ENCODE results near the gene RSL1D1. TPM values are rescaled to one million over a fixed set of nuclear protein-coding genes. Genes with fewer than 3 reads are reported as not detected.

Gene RSL1D1
- total and polyA plus RNA-seq, 10 of the 15 experiments (the other 5 are each of a cell fraction or from before 2014, with no cell fraction given) = 106 to 535 (median 304) TPM

GRCh38 chr16:11797166-11797956 lies 54.0 kb downstream of the RSL1D1 start, which contains the start of gene ZC3H7A (continued):
- TF ChIP-seq NKRF (conservative IDR thresholded peaks at IDR 0.05) = peak; percentile 72
- no peak for TF ChIP-seq NFIC (IDR thresholded peaks at IDR 0.05; ENCODE audit: low read depth, low read length)
- TF ChIP-seq RB1 (IDR thresholded peaks at IDR 0.05; ENCODE audit: borderline replicate concordance) = peak; percentile 73; the same call in 1 of the 2 replicates
- TF ChIP-seq NRF1 (conservative IDR thresholded peaks at IDR 0.05; ENCODE audit: low read depth, low read length) = 0 out of 2 replicates have a peak, but pooled peaks have one; percentile 28
- TF ChIP-seq SRF (IDR thresholded peaks at IDR 0.05; ENCODE audit: low read depth in 2 of 2, low read length in 2 of 2) = 0 out of 4 replicates have a peak, but pooled peaks of 1 of the 2 experiments have one; percentile 3
- no peak for TF ChIP-seq CBX3 (IDR thresholded peaks at IDR 0.05; ENCODE audit: borderline replicate concordance, low read depth)

Measured in GM12878 (cell line).